Neural progenitor cell (in vitro differentiated cells): ENCODE measurements around the gene IFT25. TPM values are rescaled to one million over a fixed set of nuclear protein-coding genes. Genes with fewer than 3 reads are reported as not detected.

Experiments
- DNase-seq: peaks from one replicate; pipeline ENCODE4 v3.0.0-alpha.2; 2016; ENCODE audit warnings: low spot score
- H2AFZ ChIP-seq: fragments of 200-600 bp; sonication (generic); replicated peaks from 2 replicates; pipeline ENCODE4 v1.6.1; 2016; ENCODE audit warnings: antibody characterized with exemption
- H3F3A ChIP-seq: fragments of 200-600 bp; sonication (generic); 2 replicates; pipeline ENCODE4 v1.6.1; 2016; ENCODE audit warnings: antibody characterized with exemption, low read depth
- H3K27ac ChIP-seq: fragments of 200-600 bp; sonication (generic); 2 replicates; pipeline ENCODE4 v1.5.1; 2016; ENCODE audit warnings: mild to moderate bottlenecking
- H3K27me3 ChIP-seq: fragments of 200-600 bp; sonication (generic); 2 replicates; pipeline ENCODE4 v1.6.1; 2016; ENCODE audit warnings: mild to moderate bottlenecking, moderate library complexity
- H3K36me3 ChIP-seq: fragments of 200-600 bp; sonication (generic); 2 replicates; pipeline ENCODE4 v1.5.1; 2016
- H3K4me1 ChIP-seq: fragments of 200-600 bp; sonication (generic); 2 replicates; pipeline ENCODE4 v1.6.1; 2016; ENCODE audit warnings: mixed run types
- H3K4me2 ChIP-seq: fragments of 200-600 bp; sonication (generic); 2 replicates; pipeline ENCODE4 v1.6.1; 2016
- H3K4me3 ChIP-seq: fragments of 200-600 bp; sonication (generic); 2 replicates; pipeline ENCODE4 v1.5.1; 2016
- H3K79me2 ChIP-seq: fragments of 200-600 bp; sonication (generic); 2 replicates; pipeline ENCODE4 v1.6.1; 2016; ENCODE audit warnings: low read depth
- H3K9ac ChIP-seq: fragments of 200-600 bp; sonication (generic); 2 replicates; pipeline ENCODE4 v1.6.1; 2016
- H3K9me3 ChIP-seq: fragments of 200-600 bp; sonication (generic); 2 replicates; pipeline ENCODE4 v1.5.1; 2016; ENCODE audit warnings: low read depth
- H4K20me1 ChIP-seq: fragments of 200-600 bp; sonication (generic); 2 replicates; pipeline ENCODE4 v1.6.1; 2016; ENCODE audit warnings: low read depth
- H3K27ac Mint-ChIP-seq: 3 replicates; pipeline ENCODE4 v1.8.0; 2021; ENCODE audit warnings: mixed read lengths
- H3K27me3 Mint-ChIP-seq: 2 replicates; pipeline ENCODE4 v1.8.0; 2022; ENCODE audit warnings: low read depth, mild to moderate bottlenecking, inconsistent platforms, moderate library complexity, mixed read lengths; ENCODE audit not compliant: insufficient read depth
- H3K36me3 Mint-ChIP-seq: 3 replicates; pipeline ENCODE4 v1.8.0; 2021; ENCODE audit warnings: mixed read lengths
- H3K4me1 Mint-ChIP-seq: 3 replicates; pipeline ENCODE4 v1.8.0; 2021; ENCODE audit warnings: mixed read lengths
- H3K4me3 Mint-ChIP-seq: 3 replicates; pipeline ENCODE4 v1.8.0; 2021; ENCODE audit warnings: mild to moderate bottlenecking, moderate library complexity, mixed read lengths
- H3K9me3 Mint-ChIP-seq: 3 replicates; pipeline ENCODE4 v1.8.0; 2020; ENCODE audit warnings: mixed read lengths
- CTCF ChIP-seq: fragments of 200-600 bp; sonication (generic); IDR thresholded peaks from 2 replicates; pipeline ENCODE4 v1.5.1; 2017; ENCODE audit warnings: antibody characterized with exemption, mild to moderate bottlenecking
- EZH2 ChIP-seq: fragments of 200-600 bp; sonication (generic); IDR thresholded peaks from 2 replicates; pipeline ENCODE4 v1.6.1; 2017; ENCODE audit warnings: antibody characterized with exemption, mild to moderate bottlenecking, moderate library complexity
- EZH2phosphoT487 ChIP-seq: fragments of 200-600 bp; sonication (generic); IDR thresholded peaks from 2 replicates; pipeline ENCODE4 v1.6.1; 2017; ENCODE audit warnings: antibody characterized with exemption
- total RNA-seq: library from RNA; depleted of rRNA; stranded (reverse); fragments of >200 nt; gene quantifications from 2 replicates; pipeline ENCODE4 v1.2.3, GENCODE V29; 2015; ENCODE audit warnings: low replicate concordance

Gene IFT25
- total RNA-seq, 1 donor from 2014 or later, result 54.0 TPM

DNA sequence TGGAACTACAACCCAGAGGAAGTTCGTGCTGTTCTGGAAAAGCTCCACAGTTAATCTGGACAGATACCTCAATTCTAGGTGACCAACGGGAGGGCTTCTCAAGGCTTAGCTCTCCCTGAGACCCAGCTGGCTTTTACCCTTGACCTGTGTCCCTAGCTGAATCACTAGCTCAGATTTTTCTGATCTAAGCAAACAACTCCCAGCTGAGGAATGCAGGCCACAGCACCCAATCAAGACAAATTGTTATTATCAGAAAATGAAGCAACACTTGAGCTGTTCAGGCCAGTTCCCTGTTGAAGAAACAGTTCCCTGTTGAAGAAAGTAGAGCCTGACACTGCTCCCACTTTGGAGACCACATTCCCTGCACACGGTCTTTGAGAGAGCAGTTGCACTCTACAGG, 35.6 kb downstream of the IFT25 start:
- Histone ChIP-seq H3K79me2 (no peaks in the 10 kb centered on the region), H3K4me1 (peaks cover 18% of the 10 kb centered on the region), H3K27ac (no peak overlapping the region), H2AFZ (no peak overlapping the region), H3F3A (no peaks in the 10 kb centered on the region), H3K4me3 (no peak overlapping the region), H3K4me2 (no peak overlapping the region), H3K9me3 (no peaks in the 10 kb centered on the region), H3K36me3 (no peaks in the 10 kb centered on the region), H3K27me3 (no peaks in the 10 kb centered on the region), H3K9ac (no peak overlapping the region), H4K20me1 (no peaks in the 10 kb centered on the region)
- H3K4me3 Mint-ChIP-seq, result no peak overlapping the region
- H3K27me3 Mint-ChIP-seq, result no peaks in the 10 kb centered on the region
- peaks cover 4% of the 10 kb centered on the region for H3K36me3 Mint-ChIP-seq
- peaks cover 7% of the 10 kb centered on the region for H3K4me1 Mint-ChIP-seq
- no peaks in the 10 kb centered on the region for H3K9me3 Mint-ChIP-seq
- TF ChIP-seq EZH2phosphoT487 (no peak), CTCF (no peak), EZH2 (no peak)
- H3K27ac Mint-ChIP-seq, result peak overlapping the region; percentile 3
- DNase-seq, result no peak

DNA sequence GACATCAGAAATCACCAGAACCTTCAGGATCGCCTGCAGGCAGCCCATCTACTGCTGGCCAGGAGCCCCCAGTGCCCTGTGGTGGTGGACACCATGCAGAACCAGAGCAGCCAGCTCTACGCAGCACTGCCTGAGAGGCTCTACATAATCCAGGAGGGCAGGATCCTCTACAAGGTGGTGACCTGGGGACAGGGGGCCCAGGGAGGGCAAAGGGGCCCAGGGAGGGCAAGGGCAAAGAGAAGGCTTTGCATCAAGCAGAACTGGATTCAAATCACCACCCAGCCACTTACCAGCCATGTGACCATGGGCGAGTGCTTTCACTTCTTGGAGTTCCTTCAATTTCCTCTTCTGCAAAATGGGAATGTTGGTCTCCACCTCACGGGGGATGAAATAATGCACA, 39.4 kb downstream of the IFT25 start:
- Mint-ChIP-seq H3K36me3 (no peaks in the 10 kb centered on the region), H3K9me3 (no peaks in the 10 kb centered on the region)
- H3K9me3 ChIP-seq, result no peaks in the 10 kb centered on the region

DNA sequence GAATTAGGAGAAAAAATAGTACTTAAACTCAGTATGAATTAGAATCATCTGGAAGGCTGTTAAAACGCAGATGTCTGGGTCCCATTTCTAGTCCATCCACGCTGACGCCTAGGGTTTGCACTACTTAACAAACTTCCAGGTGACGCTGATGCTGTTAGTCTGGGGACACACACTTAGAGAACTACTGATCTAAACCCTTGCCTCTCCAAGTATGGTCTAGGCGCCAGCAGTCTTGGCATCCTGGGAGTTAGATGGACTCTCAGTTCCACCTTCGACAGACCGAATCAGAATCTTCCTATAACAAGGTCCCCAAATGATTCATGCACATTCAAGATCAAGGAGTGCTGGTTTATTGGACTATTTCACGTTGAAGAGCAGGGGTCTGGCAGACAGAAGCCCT, 40.0 kb downstream of the IFT25 start:
- Mint-ChIP-seq H3K4me1 (peaks cover 14% of the 10 kb centered on the region), H3K4me3 (no peak overlapping the region), H3K27ac (no peak overlapping the region), H3K9me3 (no peaks in the 10 kb centered on the region), H3K36me3 (no peaks in the 10 kb centered on the region), H3K27me3 (no peaks in the 10 kb centered on the region)
- H3K9me3 ChIP-seq, result no peaks in the 10 kb centered on the region
- no peak overlapping the region for H3K4me2 ChIP-seq
- no peak overlapping the region for H3K9ac ChIP-seq
- H3F3A ChIP-seq, result no peaks in the 10 kb centered on the region
- DNase-seq, result no peak
- H4K20me1 ChIP-seq, result no peaks in the 10 kb centered on the region
- H3K36me3 ChIP-seq, result no peaks in the 10 kb centered on the region
- no peaks in the 10 kb centered on the region for H3K27me3 ChIP-seq
- no peak overlapping the region for H2AFZ ChIP-seq
- H3K27ac ChIP-seq, result no peak overlapping the region
- H3K79me2 ChIP-seq, result no peaks in the 10 kb centered on the region
- no peak for TF ChIP-seq EZH2phosphoT487
- TF ChIP-seq EZH2, result no peak
- TF ChIP-seq CTCF, result no peak
- H3K4me1 ChIP-seq, result no peaks in the 10 kb centered on the region
- H3K4me3 ChIP-seq, result no peak overlapping the region

More for the DNA sequence above, 39.4 kb downstream of the IFT25 start:
- H3K36me3 ChIP-seq, result no peaks in the 10 kb centered on the region
- H3K27me3 Mint-ChIP-seq, result no peaks in the 10 kb centered on the region
- no peaks in the 10 kb centered on the region for H3K27me3 ChIP-seq
- no peak overlapping the region for H3K27ac ChIP-seq
- H3K4me3 ChIP-seq, result no peak overlapping the region
- H4K20me1 ChIP-seq, result no peaks in the 10 kb centered on the region
- H3K9ac ChIP-seq, result no peak overlapping the region
- no peak for DNase-seq
- H3K4me2 ChIP-seq, result no peak overlapping the region
- no peak overlapping the region for H3K27ac Mint-ChIP-seq
- no peaks in the 10 kb centered on the region for H3K79me2 ChIP-seq
- no peaks in the 10 kb centered on the region for H3K4me1 ChIP-seq
- peaks cover 13% of the 10 kb centered on the region for H3K4me1 Mint-ChIP-seq
- H2AFZ ChIP-seq, result no peak overlapping the region
- H3K4me3 Mint-ChIP-seq, result no peak overlapping the region
- H3F3A ChIP-seq, result no peaks in the 10 kb centered on the region
- TF ChIP-seq EZH2phosphoT487, result no peak
- no peak for TF ChIP-seq EZH2
- no peak for TF ChIP-seq CTCF
